Transverse colon (tissue), 3 donors: ENCODE results near the gene PRIMA1.

Experiments used
- CTCF ChIP-seq, 5 experiments: fragments of 200-600 bp in 3 of 5; fragments of 450-650 bp in 2 of 5; sonication (generic) in 3 of 5; IDR thresholded peaks; 1 replicate in 2 of 5; 2 replicates in 3 of 5; pipeline ENCODE4 v1.5.1; 2016 to 2017; ENCODE audit warnings: antibody characterized with exemption in 5 of 5, inconsistent platforms in 3 of 5, mild to moderate bottlenecking in 2 of 5, moderate library complexity in 1 of 5
- POLR2A ChIP-seq: fragments of 450-650 bp; IDR thresholded peaks from one replicate; pipeline ENCODE4 v1.6.1; 2016; ENCODE audit warnings: antibody characterized with exemption, mild to moderate bottlenecking, moderate library complexity

DNA sequence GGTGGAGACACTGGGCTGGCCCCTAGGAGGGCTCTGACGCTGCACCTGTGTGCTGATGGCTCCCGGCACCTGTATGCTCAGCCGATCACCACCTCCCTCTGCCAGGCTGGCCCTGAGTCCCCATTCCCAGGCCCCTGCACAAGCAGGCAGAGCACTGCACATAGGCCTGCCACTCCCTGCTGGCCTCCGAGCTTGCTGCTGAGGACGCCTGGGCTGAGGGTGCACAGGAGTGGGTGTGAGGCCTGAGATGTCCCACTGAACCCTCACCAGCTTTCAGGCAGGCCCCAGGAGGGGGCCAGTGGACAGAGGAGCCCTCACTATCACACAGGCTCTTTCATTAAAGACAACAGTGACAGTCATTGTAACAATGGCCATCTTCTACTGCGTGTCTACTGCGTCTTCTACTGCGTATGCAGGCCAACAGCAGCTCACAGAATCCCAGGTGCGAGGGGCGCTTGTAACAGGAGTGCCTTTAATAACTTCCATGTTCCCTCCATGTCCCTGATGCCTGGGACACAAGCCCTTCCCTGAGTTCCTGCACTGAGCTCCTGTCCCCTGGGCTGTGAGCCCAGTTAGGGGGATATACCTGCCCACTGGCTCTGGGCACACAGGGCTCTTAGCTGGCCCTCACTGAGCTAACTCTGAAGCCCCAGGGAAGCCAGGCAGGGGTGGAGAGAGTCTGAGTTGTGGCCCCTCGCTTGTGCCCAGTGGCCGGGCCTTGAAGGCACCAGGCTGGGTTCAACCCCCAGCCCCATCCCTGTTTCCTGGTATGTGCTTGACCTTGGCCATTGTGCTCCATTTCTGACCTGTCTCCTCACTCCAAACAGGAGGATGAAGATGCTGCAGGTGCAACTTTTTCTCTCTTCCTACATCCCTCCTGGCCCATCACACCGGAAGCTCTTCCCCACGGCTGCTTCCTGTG, 71.3 kb downstream of the PRIMA1 start:
- TF ChIP-seq CTCF (IDR thresholded peaks at IDR 0.05): no peak
- no peak for TF ChIP-seq POLR2A
